ENCODE results near the gene PRIM2.
"Not testable (repeated sequence)": the region's sequence is repeated elsewhere in the genome, so short reads cannot be mapped to it uniquely, and the experiment has no call there.

The PRIM2 gene

DNA sequence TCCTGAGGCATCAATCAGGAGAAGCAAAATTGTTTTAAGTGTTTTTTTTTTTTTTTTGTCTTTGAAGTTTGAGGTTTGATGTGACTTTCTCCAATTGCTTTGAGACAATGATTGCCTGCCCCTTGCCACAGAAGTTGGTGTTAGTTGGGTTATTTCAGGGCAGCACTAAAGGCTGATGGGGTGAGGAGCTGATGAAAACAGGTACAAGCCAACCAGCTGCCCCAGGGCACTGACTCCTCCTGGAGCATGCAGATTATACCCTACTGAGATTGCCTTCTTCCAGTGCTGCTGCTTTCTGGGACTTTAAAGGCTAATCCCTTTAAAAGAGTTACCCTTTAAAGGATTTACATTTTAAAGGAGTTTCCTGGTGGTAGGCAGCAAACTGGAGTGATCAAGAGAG is 172.5 kb downstream of the PRIM2 start:
- peaks cover 32% of the 10 kb centered on the region; the same call in 1 of the 2 replicates for H3K4me1 ChIP-seq (ENCODE audit: insufficient read depth, low read length)
- not testable (repeated sequence) for H3K4me3 ChIP-seq (ENCODE audit: low read length); H3K27ac ChIP-seq (ENCODE audit: low read length); H3K36me3 ChIP-seq (ENCODE audit: insufficient read depth, low read depth, low read length); H3K27me3 ChIP-seq (ENCODE audit: insufficient read depth, low read length); H3K9ac ChIP-seq (ENCODE audit: low read depth, low read length); H3K9me3 ChIP-seq (ENCODE audit: insufficient read depth, low read depth, low read length)

DNA sequence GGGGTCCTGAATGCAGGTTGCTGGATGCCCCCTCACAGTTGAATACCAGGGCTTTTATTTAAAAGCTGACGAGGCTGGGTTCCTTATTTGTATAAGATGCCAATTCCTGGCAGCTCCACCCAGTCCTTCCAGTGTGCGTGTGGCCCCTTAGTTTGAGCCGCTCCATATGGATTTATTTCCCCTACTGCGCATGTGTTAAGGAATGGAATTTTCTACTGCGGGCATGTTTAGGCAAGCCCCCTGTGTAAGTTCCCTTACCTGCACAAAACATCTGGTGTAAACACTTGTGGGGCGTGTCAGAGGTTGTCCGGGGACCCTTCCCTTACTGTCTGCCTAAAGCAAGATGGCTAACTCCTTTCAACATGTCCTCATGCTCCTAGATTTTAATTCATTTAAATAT is 174.4 kb downstream of the PRIM2 start:
- not testable (repeated sequence) for H3K36me3 ChIP-seq (ENCODE audit: insufficient read depth, low read depth, low read length); H3K9me3 ChIP-seq (ENCODE audit: insufficient read depth, low read depth, low read length); H3K4me3 ChIP-seq (ENCODE audit: low read length); H3K27me3 ChIP-seq (ENCODE audit: insufficient read depth, low read length); H3K9ac ChIP-seq (ENCODE audit: low read depth, low read length); H3K27ac ChIP-seq (ENCODE audit: low read length)
- H3K4me1 ChIP-seq (ENCODE audit: insufficient read depth, low read length): peaks cover 32% of the 10 kb centered on the region; the same call in 1 of the 2 replicates

DNA sequence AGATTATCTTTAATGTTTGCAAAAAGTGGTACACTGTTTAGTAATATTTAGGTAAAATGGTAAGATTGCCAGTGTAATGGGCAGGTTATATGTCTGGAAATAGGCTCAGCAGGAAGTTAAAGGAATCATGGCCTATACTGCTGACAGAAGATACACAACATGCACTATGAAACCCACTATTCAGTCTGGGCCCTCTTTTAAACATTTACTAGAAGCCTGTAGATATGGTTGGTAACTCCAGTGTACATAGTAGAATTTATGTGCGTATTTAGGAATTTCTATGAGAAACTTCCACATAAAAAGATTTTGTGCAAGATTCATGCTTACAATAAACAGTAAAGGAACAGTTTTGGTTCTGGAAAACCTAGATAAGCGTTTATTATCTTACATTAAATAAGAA is 178.8 kb downstream of the PRIM2 start:
- not testable (repeated sequence) for H3K4me3 ChIP-seq (ENCODE audit: low read length)

DNA sequence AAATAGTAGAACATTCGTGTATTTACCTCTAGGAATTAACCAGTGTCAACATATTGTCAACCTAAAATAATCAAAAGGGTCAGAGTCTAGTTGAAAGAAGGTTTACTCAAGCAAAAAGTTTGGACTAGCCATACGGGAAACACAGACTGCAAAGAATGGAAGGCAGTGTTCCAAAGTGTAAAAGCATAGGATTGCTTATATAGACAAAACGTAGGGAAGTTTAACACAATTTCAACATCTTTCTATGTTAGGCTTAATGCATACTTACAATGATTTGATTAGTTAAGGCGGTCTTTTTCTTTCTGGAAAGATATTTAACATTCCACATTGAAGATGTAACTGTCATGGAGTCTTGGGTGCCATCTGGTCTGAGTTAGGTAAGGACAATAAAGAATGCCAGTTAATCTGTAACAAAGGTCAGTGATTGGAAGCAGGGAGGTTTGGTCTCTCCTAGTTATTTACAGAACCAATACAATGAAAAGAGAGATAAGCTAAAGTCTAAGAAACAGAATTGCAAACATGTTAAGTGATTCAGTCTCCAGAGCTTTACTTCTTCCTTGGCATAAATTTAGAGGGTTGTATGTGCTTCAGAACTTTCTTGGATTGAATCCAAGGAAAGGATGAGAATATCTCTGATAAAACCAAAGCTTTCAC is 183.1 kb downstream of the PRIM2 start:
- H3K9me3 ChIP-seq (ENCODE audit: insufficient read depth, low read depth, low read length); H3K27me3 ChIP-seq (ENCODE audit: insufficient read depth, low read length); H3K36me3 ChIP-seq (ENCODE audit: insufficient read depth, low read depth, low read length); H3K4me3 ChIP-seq (ENCODE audit: low read length); H3K9ac ChIP-seq (ENCODE audit: low read depth, low read length); H3K27ac ChIP-seq (ENCODE audit: low read length); H3K4me1 ChIP-seq (ENCODE audit: insufficient read depth, low read length): not testable (repeated sequence)

More for the DNA sequence above, 178.8 kb downstream of the PRIM2 start:
- not testable (repeated sequence) for H3K27ac ChIP-seq (ENCODE audit: low read length); H3K27me3 ChIP-seq (ENCODE audit: insufficient read depth, low read length); H3K9me3 ChIP-seq (ENCODE audit: insufficient read depth, low read depth, low read length); H3K36me3 ChIP-seq (ENCODE audit: insufficient read depth, low read depth, low read length); H3K9ac ChIP-seq (ENCODE audit: low read depth, low read length)
- H3K4me1 ChIP-seq (ENCODE audit: insufficient read depth, low read length): peaks cover 16% of the 10 kb centered on the region; the same call in 1 of the 2 replicates

DNA sequence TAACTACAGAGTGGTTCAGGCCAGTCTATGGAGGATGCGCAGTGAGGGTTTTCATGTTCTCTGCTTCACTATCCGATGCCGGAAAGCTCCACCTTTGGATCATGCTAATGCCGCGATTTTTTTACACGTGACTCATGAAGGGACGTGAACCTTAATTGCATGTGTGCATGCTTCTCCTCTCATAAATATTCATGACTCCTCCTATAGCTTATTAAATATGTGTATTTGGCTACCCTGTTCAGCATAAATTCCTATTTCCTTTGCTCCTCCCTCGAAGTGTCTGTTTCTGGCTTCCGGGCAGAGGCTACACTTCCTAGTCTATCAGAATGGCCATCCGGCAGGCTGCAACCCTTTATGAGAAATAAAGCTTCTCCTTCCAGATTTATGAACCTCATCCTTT is 185.0 kb downstream of the PRIM2 start:
- H3K27me3 ChIP-seq (ENCODE audit: insufficient read depth, low read length); H3K27ac ChIP-seq (ENCODE audit: low read length); H3K9me3 ChIP-seq (ENCODE audit: insufficient read depth, low read depth, low read length); H3K4me3 ChIP-seq (ENCODE audit: low read length); H3K36me3 ChIP-seq (ENCODE audit: insufficient read depth, low read depth, low read length); H3K4me1 ChIP-seq (ENCODE audit: insufficient read depth, low read length); H3K9ac ChIP-seq (ENCODE audit: low read depth, low read length): not testable (repeated sequence)

DNA sequence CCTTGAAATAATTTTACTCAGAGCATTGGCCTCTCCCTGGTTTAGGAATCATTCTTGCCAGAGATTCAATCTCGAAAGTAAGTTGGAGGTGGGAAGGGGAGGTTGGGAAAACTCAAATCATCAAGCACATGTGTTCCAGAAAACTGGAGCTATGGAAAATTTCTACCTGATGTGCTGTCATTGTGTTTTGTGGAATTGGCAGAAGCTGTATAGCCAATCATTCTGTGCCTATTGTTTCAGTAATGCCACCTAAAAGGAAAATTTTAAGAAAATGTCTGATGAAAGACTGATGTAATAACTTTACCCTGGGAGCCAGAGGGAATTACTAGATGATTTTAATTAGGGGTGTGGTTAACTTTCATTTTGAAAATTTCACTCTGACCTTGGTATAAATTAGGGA is 187.8 kb downstream of the PRIM2 start:
- not testable (repeated sequence) for H3K9ac ChIP-seq (ENCODE audit: low read depth, low read length); H3K27me3 ChIP-seq (ENCODE audit: insufficient read depth, low read length); H3K4me1 ChIP-seq (ENCODE audit: insufficient read depth, low read length); H3K4me3 ChIP-seq (ENCODE audit: low read length); H3K9me3 ChIP-seq (ENCODE audit: insufficient read depth, low read depth, low read length); H3K27ac ChIP-seq (ENCODE audit: low read length); H3K36me3 ChIP-seq (ENCODE audit: insufficient read depth, low read depth, low read length)

DNA sequence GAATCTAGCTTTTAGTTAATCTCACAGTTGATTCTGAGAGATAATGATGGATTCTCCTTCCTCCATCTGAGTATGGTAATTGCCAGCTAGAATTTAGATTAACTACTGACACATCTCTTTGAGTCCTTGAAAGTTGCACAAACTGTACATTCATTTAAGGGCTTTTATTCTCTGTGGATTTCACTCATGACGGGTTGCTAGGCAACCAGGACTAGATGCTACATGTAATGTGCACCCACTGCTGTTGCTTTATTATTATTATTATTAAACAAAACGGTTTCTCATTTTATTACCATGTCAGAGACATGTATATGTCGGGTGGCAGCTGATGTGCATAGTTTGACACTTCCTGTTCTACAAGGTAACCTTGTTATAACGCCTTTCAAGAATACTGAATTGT is 193.0 kb downstream of the PRIM2 start:
- H3K4me3 ChIP-seq (ENCODE audit: low read length); H3K9ac ChIP-seq (ENCODE audit: low read depth, low read length); H3K4me1 ChIP-seq (ENCODE audit: insufficient read depth, low read length); H3K36me3 ChIP-seq (ENCODE audit: insufficient read depth, low read depth, low read length); H3K27ac ChIP-seq (ENCODE audit: low read length); H3K9me3 ChIP-seq (ENCODE audit: insufficient read depth, low read depth, low read length); H3K27me3 ChIP-seq (ENCODE audit: insufficient read depth, low read length): not testable (repeated sequence)

DNA sequence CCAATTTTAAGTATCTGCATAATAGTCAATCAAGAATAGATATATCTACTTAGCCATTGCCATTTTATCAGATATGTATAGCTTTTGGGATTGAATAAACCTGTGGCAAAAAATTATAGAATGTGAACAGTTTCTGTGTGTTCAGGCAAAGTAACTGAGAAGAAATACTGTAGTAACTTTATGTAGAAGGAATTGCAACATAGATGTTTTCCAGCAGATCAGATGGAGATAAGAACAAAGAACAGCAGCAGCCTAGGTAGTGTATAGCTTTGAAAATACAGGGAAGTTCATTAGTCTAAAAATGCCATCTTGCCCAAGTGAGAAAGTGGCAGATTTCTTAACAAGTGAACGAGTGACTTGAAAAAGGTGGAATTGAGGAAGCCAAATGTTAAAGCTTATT is 197.7 kb downstream of the PRIM2 start:
- H3K4me1 ChIP-seq (ENCODE audit: insufficient read depth, low read length); H3K27ac ChIP-seq (ENCODE audit: low read length); H3K9me3 ChIP-seq (ENCODE audit: insufficient read depth, low read depth, low read length); H3K36me3 ChIP-seq (ENCODE audit: insufficient read depth, low read depth, low read length); H3K27me3 ChIP-seq (ENCODE audit: insufficient read depth, low read length); H3K9ac ChIP-seq (ENCODE audit: low read depth, low read length); H3K4me3 ChIP-seq (ENCODE audit: low read length): not testable (repeated sequence)

DNA sequence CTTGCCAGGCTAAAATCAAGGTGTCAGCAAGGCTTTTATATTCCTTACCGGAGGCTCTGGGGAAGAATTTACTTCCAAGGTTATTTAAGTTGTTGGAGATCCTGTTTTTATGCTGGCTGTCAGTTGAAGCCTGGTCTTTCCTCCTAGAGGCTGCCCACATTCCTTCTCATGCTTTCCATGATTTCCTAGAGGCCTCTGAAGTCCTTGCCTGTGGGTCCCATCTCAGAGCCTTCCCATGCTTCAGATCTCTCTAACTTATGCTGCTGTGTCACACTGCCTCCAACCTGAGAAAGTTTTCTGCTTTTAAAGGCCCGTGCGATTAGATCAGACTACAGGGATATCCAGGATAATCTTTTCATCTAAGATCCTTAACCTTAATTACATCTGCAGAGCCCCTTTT is 198.4 kb downstream of the PRIM2 start:
- H3K27me3 ChIP-seq (ENCODE audit: insufficient read depth, low read length); H3K9ac ChIP-seq (ENCODE audit: low read depth, low read length); H3K27ac ChIP-seq (ENCODE audit: low read length); H3K4me1 ChIP-seq (ENCODE audit: insufficient read depth, low read length); H3K4me3 ChIP-seq (ENCODE audit: low read length); H3K9me3 ChIP-seq (ENCODE audit: insufficient read depth, low read depth, low read length); H3K36me3 ChIP-seq (ENCODE audit: insufficient read depth, low read depth, low read length): not testable (repeated sequence)

DNA sequence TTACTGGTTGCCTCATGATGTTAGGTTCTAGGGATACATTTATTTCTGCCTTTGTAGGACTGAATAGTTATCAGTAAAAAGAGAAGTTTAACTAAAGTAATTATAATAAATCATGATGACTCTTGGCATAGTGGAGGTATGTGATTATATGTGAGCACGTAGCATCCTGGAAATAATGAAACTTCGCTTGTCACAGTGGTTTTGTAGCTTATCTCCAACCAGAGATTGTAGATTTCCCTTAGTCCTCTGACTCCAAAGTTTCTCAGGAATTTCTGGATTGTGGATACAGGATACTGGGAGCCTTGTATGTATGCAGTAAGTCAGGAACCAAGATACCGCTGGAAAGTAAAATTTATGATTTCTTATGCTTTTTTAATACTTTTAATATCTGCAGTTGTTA is 199.3 kb downstream of the PRIM2 start:
- not testable (repeated sequence) for H3K9ac ChIP-seq (ENCODE audit: low read depth, low read length); H3K9me3 ChIP-seq (ENCODE audit: insufficient read depth, low read depth, low read length); H3K4me3 ChIP-seq (ENCODE audit: low read length); H3K27me3 ChIP-seq (ENCODE audit: insufficient read depth, low read length); H3K36me3 ChIP-seq (ENCODE audit: insufficient read depth, low read depth, low read length); H3K27ac ChIP-seq (ENCODE audit: low read length)
- peaks cover 13% of the 10 kb centered on the region for H3K4me1 ChIP-seq (ENCODE audit: insufficient read depth, low read length)

DNA sequence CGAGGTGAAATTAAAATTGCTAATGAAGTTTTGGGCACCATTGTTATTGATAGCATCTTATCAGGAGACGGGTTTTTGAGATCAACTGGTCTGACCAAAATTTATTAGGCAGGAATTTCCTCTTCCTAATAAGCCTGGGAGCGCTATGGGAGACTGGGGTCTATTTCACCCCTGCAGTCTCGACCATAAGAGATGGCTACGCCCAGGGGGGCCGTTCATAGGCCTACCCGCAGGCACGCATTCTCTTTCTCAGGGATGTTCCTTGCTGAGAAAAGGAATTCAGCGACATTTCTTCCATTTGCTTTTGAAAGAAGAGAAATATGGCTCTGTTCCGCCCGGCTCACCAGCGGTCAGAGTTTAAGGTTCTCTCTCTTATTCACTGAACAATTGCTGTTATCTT is 201.8 kb downstream of the PRIM2 start:
- H3K27ac ChIP-seq (ENCODE audit: low read length): not testable (repeated sequence)

DNA sequence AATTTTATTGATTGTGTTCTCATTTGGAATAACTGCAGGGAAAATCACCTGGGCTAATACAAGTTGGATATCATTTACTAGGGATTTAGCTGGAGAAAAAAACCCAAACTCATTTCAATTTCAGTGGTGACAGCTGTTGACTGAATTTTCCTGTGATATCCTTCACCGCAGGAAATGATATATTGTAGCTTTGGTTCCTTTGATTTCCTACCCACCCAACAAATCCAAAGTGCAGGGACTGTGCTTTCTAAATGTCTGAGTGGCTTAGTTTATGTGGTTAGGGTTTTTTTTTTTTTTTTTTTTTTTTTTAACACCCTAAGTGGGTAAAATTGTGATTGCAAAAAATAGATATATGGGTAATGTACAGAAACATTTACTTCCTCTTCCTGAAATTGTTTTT is 203.7 kb downstream of the PRIM2 start:
- H3K9ac ChIP-seq (ENCODE audit: low read depth, low read length); H3K27me3 ChIP-seq (ENCODE audit: insufficient read depth, low read length); H3K9me3 ChIP-seq (ENCODE audit: insufficient read depth, low read depth, low read length); H3K27ac ChIP-seq (ENCODE audit: low read length); H3K4me3 ChIP-seq (ENCODE audit: low read length); H3K36me3 ChIP-seq (ENCODE audit: insufficient read depth, low read depth, low read length): not testable (repeated sequence)
- peaks cover 13% of the 10 kb centered on the region for H3K4me1 ChIP-seq (ENCODE audit: insufficient read depth, low read length)

More for the DNA sequence above, 201.8 kb downstream of the PRIM2 start:
- H3K27me3 ChIP-seq (ENCODE audit: insufficient read depth, low read length); H3K36me3 ChIP-seq (ENCODE audit: insufficient read depth, low read depth, low read length); H3K9ac ChIP-seq (ENCODE audit: low read depth, low read length); H3K9me3 ChIP-seq (ENCODE audit: insufficient read depth, low read depth, low read length): not testable (repeated sequence)
- Histone ChIP-seq H3K4me3 (ENCODE audit: low read length) (peak overlapping the region; percentile 32; the same call in 1 of the 2 replicates), H3K4me1 (ENCODE audit: insufficient read depth, low read length) (peaks cover 13% of the 10 kb centered on the region)

DNA sequence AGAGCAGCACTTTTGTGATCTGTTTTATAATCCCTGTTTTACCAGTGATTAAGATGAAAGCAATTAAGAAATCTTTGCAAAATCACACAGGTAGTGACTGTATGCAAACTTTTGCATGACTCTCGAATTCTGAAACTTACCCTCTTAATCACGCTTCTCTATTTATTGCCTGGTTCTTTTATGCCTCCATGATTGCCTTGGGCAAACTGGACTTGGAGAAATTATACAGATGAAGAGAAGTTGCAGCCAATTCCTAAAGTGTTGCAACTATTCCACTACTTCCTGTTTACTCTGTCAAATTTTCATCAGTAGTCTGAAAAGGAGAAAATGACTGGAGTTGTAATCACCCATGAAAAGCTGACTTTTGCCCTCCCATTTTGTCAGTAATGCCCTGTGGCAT is 205.8 kb downstream of the PRIM2 start:
- H3K9ac ChIP-seq (ENCODE audit: low read depth, low read length); H3K27me3 ChIP-seq (ENCODE audit: insufficient read depth, low read length); H3K4me3 ChIP-seq (ENCODE audit: low read length); H3K27ac ChIP-seq (ENCODE audit: low read length); H3K4me1 ChIP-seq (ENCODE audit: insufficient read depth, low read length); H3K9me3 ChIP-seq (ENCODE audit: insufficient read depth, low read depth, low read length); H3K36me3 ChIP-seq (ENCODE audit: insufficient read depth, low read depth, low read length): not testable (repeated sequence)

Data from iPS-20b (cell line).